HG02571 (cell line): ENCODE measurements around the gene AHNAK.
A peak's percentile ranks its signal among the peaks of the same experiment; 100 is the strongest.
"Not testable (repeated sequence)": the region's sequence is repeated elsewhere in the genome, so short reads cannot be mapped to it uniquely, and the experiment has no call there.

Experiments
- ATAC-seq: cut with Tn5 transposase; IDR thresholded peaks from one replicate; pipeline ENCODE4 v1.9.1; 2021; ENCODE audit warnings: mild to moderate bottlenecking, moderate library complexity; ENCODE audit not compliant: unreplicated experiment

The AHNAK gene

GRCh38 chr11:62572431-62572830, 25.8 kb upstream of the AHNAK start:
- no peak for ATAC-seq

- not testable (repeated sequence) for ATAC-seq
These were observed 24.9 kb upstream of the AHNAK start for GRCh38 chr11:62571493-62571892.

- not testable (repeated sequence) for ATAC-seq
These were observed 24.3 kb upstream of the AHNAK start for GRCh38 chr11:62570903-62571302.

GRCh38 chr11:62569611-62570010, 23.0 kb upstream of the AHNAK start:
- no peak for ATAC-seq

- ATAC-seq = no peak
These were observed 20.5 kb upstream of the AHNAK start for GRCh38 chr11:62567018-62567633.

GRCh38 chr11:62566247-62566646, 19.6 kb upstream of the AHNAK start:
- no peak for ATAC-seq

- no peak for ATAC-seq
These were observed 18.6 kb upstream of the AHNAK start for GRCh38 chr11:62565100-62565802.

- ATAC-seq = not testable (repeated sequence)
These were observed 15.1 kb upstream of the AHNAK start for GRCh38 chr11:62561677-62562230.

- ATAC-seq = no peak
These were observed 14.0 kb upstream of the AHNAK start for GRCh38 chr11:62560566-62561103.

- ATAC-seq = not testable (repeated sequence)
These were observed 13.0 kb upstream of the AHNAK start for GRCh38 chr11:62559626-62560025.

- ATAC-seq = no peak
These were observed 12.6 kb upstream of the AHNAK start for GRCh38 chr11:62559204-62559603.

- no peak for ATAC-seq
These were observed 12.1 kb upstream of the AHNAK start for GRCh38 chr11:62558669-62559068.

GRCh38 chr11:62556875-62557631, 10.4 kb upstream of the AHNAK start:
- no peak for ATAC-seq

GRCh38 chr11:62556108-62556874, 9.7 kb upstream of the AHNAK start:
- ATAC-seq = peak; percentile 42

GRCh38 chr11:62555464-62556107, 9.0 kb upstream of the AHNAK start:
- peak; percentile 35 for ATAC-seq

- no peak for ATAC-seq
These were observed 8.0 kb upstream of the AHNAK start for GRCh38 chr11:62554387-62555167.

- ATAC-seq = no peak
These were observed 7.3 kb upstream of the AHNAK start for GRCh38 chr11:62553839-62554361.

- no peak for ATAC-seq
These were observed 6.7 kb upstream of the AHNAK start for GRCh38 chr11:62553080-62553838.
